GM19395 (cell line): ENCODE measurements around the gene PRR29.

ENCODE experiments used
- ATAC-seq: cut with Tn5 transposase; IDR thresholded peaks from one replicate; pipeline ENCODE4 v1.9.1; 2021; ENCODE audit warnings: mild to moderate bottlenecking, moderate library complexity; ENCODE audit not compliant: unreplicated experiment

PRR29 gene

DNA sequence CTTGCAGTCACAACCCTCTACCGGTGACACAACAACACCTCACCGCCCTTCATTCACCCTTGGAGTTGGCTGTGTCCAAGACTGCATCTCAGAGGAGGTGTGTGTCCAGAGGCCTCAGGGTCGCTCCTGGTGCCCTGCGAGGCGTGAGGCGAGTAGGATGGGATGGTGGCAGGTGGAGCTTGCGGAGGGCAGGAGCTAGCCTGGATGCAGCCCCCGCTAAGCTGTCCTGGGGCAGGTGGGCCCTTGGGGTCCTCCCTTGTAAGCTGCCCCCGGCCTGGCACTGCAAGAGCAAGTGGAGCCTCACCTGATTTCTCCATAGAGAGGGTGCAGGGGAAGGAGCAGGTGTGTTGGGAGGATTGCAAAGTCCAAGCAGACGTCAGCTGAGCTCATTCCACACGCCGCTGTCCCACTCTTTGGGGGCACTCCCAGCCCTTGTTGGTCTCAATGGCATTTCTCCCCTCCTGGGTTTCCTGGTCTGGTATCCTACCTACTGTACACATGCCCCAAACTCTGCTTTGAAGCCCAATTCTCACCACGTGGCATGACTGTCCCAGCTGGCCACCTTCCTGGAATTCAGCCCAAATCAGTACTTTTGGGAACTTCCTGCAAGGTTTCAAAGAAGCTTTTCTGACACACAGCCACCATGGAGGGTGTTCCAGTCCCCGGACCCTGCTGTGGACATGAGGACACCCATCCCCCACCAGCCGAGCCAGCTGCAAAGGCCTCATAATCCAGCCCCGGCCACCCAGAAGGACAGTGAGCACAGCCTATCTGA lies 40.4 kb downstream of the PRR29 start:
- ATAC-seq = no peak

DNA sequence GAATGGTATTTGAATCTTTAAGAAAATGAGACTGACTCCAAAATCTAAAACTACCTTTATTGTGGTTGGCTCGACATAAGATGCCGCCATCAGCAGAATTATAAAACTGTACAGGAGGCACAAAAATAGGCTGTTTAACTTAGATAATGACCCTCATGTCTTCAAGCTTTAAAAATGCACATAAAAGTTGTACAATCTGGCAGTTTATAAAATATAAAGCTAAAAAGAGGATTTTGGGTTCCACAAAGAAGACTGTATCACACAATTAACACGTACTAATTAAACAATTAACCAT lies 40.9 kb downstream of the PRR29 start:
- ATAC-seq = no peak

DNA sequence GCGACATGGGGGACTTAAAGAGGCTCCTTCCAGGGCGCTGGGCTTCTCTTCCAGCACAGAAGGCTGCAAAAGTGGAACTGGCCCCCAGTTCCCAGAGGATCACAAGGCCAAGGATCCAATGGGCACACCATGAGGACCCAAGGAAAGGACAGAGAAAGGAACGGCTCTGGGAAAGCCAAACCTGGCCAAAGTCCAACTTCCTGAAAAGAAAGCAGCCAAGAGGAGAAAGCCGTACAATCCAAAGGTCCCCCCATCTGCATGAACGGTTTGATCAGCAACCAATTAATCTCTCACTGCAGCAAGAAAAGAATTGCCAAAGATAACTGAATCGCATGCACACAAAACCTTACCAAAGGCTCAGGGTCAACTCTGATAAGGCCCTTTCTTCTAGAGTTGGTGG lies 42.1 kb downstream of the PRR29 start:
- ATAC-seq = no peak

DNA sequence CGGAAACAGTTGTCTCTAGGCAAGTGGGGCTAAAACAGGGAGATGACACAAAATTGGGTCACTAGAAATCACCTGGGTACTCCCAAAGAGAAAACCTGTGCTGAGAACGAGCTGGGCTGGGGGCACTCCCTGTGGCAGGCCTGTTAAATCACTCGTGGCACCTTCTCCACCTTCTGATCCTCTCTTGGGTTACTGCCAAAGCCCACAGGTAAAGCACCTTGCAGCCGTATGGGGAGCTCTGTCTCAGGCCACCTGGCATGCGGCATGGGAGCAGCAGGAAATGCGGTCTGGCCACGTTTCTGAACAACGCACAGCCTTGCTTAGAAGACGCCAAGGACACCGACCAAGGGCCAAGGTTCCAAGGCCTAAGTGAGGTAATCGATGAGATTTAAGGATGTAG lies 43.8 kb downstream of the PRR29 start:
- no peak for ATAC-seq

DNA sequence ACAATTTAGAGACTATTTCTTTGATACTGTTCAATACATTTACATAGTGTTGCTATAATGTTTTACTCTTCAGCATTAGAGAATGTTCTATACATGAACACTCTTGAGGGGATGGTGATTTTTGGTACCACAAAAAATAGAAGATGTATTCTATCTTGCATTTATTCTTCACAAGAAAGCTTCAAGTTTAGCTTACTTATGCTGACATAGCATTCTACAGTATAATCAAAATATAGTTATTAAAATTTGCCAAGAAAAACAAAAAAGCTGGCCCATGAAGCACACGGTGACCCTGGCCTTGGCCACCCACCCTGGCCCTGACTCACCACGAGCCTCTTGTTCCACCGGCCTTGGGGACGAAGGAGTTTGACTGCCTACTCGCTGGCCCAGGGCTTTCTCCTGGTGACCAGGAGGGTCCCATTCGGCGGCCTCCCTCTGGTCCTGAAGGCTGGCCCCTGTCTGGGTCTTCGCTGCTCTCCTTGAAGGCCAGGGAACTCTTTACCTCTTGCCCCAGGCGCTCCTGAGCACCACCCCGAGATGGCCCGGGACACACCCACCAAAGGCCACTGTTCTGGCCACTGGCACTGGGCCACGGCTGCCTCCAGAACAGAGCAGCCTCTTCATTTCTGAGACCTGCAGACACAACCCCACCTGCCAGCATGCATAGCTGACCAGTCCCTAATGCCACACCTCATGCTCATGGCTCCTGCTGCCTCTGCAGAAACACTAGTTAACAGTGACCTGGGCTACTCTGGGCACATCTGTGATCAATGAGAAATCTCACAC lies 44.7 kb downstream of the PRR29 start:
- ATAC-seq = no peak

DNA sequence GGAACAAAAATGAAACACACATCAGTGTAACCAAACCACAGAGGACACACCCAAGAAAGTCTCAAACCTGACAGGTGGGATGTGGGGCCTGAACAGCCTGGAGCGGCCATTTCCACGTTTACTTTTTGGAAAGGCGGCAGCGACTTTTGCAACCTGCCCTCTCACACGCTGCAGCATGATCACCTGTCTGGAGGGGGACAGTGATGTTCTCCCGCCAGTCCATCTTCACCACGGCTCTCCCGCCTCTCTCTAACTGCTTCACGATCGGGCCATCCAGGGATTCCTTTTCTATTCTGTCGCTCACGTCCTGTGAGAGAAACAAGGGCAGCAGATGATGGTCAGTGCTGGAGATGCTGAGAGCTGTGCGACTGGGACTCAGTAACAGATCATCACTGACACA lies 47.0 kb downstream of the PRR29 start:
- no peak for ATAC-seq

DNA sequence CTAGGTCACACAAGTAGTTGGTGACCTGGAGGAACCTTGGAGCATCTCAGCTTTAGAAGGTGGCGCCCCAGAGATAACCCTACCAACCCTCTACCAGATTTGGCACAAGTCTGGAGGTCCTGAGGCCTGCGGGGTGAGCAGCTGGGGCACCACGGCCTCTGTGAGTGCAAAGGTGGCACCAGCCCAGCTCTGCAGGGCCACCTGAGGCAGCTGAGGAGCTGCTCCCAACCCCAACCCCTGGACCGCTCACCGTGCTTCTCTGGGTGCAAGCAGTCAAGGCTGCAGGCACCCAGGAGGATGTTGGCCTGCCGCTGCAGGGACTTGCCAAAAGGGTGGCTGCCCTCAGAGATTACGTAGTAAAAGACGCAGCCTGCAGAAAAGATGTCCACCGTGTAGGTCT lies 50.7 kb downstream of the PRR29 start:
- ATAC-seq = no peak

DNA sequence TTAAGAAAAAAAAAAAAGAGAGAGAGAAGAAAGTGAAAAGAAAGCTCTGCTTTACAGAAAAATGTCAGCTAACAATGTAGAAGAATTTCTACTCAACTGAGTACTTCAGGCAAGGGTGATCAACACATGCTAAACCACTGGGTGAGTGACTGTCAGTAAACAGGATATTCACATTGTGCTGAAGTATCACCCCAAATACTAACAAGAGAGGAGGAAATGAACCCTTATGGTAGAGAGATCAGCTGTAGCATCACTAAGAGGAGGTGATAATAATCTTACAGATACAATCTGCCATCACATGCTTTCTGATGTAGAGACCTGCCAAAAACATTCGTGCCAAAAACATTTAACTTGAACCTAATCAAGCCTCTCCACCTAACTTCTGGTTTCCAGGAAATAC lies 53.0 kb downstream of the PRR29 start:
- ATAC-seq = no peak

DNA sequence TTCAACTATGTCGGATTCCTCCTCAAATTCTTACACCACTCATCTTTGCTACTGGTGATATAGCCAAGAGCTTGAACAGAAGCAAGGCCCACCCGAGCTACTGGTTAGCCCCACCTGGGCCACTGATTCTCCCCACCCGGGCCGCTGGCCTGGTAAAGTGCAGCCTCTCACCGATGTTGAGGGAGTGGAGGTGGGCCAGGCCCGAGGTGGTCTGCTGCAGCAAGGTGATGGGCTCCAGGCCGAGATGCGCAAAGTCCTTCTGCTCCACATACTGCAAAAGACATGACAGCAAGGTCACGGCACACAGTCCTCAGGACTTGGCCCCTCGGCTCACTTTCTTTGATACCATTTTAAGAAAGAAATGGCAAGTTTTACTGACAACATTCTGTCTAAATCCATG lies 55.0 kb downstream of the PRR29 start:
- no peak for ATAC-seq
